WTC11 (cell line): Measurements from ENCODE around the gene KRT80.

Source experiments
- ATF6 ChIP-seq: sonication (generic); formaldehyde crosslinking; IDR thresholded peaks from 2 replicates; pipeline ENCODE4 v1.8.1; 2023; ENCODE audit warnings: mild to moderate bottlenecking, missing genetic modification reagents
- CTCF ChIP-seq: fragments of 200-600 bp; IDR thresholded peaks from 2 replicates; pipeline ENCODE4 v1.8.0; 2022; ENCODE audit warnings: antibody characterized with exemption
- GRHL2 ChIP-seq: fragments of 250-450 bp; sonication (Bioruptor Pico); IDR thresholded peaks from 2 replicates; pipeline ENCODE4 v1.8.0; 2022; ENCODE audit warnings: mild to moderate bottlenecking, moderate library complexity; ENCODE audit not compliant: insufficient replicate concordance, severe bottlenecking
- JUN ChIP-seq: sonication (generic); formaldehyde crosslinking; IDR thresholded peaks from 2 replicates; pipeline ENCODE4 v1.8.0; 2023; ENCODE audit warnings: mild to moderate bottlenecking, missing genetic modification reagents
- NR1H2 ChIP-seq: sonication (generic); formaldehyde crosslinking; IDR thresholded peaks from 2 replicates; pipeline ENCODE4 v1.9.0; 2021; ENCODE audit warnings: mild to moderate bottlenecking, moderate library complexity, missing genetic modification reagents
- PREB ChIP-seq: sonication (generic); formaldehyde crosslinking; IDR thresholded peaks from 2 replicates; pipeline ENCODE4 v1.8.1; 2022; ENCODE audit warnings: mild to moderate bottlenecking, missing genetic modification reagents, moderate library complexity, borderline replicate concordance
- ZNF121 ChIP-seq: sonication (generic); formaldehyde crosslinking; IDR thresholded peaks from 2 replicates; pipeline ENCODE4 v1.8.0; 2023; ENCODE audit warnings: missing genetic modification reagents
- TF ChIP-seq, protein P1 (sequence below): sonication (generic); formaldehyde crosslinking; conservative IDR thresholded peaks from 2 replicates; pipeline ENCODE4 v1.8.1; 2023; ENCODE audit warnings: mild to moderate bottlenecking, low read depth, missing genetic modification reagents, moderate library complexity
- TF ChIP-seq, protein P2 (sequence below): sonication (generic); formaldehyde crosslinking; IDR thresholded peaks from 2 replicates; pipeline ENCODE4 v1.8.0; 2022; ENCODE audit warnings: mild to moderate bottlenecking, missing genetic modification reagents

DNA sequence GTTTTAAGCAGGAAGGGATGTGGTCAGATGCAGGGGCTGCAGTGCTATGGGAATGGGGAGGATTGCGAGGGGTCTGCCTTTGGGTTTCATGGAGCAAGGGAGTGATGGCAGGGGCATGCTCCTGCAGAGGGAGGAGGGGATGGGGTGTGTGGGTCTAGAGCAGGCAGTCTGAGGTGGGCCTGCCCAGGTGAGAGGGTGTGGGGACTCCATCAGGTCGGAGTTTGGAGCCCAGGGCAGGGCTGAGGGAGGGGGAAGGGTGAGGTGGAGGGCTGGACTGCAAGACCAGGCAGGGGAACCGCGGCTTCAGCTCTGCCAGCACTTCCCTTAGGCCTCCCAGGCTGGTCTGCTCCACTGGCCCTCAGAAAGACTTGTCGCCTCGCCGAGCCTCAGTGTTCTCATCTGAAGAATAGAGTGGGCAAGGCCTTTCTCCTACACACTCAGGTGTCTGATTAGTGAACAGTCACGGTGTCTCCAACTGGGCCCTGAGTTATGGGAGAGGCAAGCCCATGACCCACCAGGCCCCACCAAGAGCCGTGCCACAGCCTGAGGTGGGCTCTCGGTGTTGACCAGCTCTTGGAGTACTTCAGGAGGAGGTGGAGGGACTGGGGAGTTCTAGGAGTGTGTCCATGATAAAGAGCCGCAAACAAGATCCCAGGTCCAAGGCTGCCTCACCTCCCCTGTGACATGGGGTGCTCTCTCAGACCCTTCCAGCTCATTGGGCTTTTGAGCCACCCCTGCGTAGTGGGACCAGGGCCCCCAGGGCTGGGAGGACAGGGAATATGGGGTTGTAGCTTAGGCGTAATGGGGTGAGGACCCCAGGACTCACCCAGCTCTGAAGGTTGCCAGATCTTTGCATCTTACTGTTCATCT is 20.1 kb upstream of the KRT80 start:
- TF ChIP-seq NR1H2 (CRISPR knock-in tag) (no peak), JUN (CRISPR knock-in tag) (no peak), PREB (CRISPR knock-in tag) (no peak), GRHL2 (no peak), CTCF (no peak), ATF6 (CRISPR knock-in tag) (no peak), ZNF121 (CRISPR knock-in tag) (no peak)
- TF ChIP-seq, protein P1, sequence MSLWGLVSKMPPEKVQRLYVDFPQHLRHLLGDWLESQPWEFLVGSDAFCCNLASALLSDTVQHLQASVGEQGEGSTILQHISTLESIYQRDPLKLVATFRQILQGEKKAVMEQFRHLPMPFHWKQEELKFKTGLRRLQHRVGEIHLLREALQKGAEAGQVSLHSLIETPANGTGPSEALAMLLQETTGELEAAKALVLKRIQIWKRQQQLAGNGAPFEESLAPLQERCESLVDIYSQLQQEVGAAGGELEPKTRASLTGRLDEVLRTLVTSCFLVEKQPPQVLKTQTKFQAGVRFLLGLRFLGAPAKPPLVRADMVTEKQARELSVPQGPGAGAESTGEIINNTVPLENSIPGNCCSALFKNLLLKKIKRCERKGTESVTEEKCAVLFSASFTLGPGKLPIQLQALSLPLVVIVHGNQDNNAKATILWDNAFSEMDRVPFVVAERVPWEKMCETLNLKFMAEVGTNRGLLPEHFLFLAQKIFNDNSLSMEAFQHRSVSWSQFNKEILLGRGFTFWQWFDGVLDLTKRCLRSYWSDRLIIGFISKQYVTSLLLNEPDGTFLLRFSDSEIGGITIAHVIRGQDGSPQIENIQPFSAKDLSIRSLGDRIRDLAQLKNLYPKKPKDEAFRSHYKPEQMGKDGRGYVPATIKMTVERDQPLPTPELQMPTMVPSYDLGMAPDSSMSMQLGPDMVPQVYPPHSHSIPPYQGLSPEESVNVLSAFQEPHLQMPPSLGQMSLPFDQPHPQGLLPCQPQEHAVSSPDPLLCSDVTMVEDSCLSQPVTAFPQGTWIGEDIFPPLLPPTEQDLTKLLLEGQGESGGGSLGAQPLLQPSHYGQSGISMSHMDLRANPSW (CRISPR knock-in tag): no peak
- TF ChIP-seq, protein P2, sequence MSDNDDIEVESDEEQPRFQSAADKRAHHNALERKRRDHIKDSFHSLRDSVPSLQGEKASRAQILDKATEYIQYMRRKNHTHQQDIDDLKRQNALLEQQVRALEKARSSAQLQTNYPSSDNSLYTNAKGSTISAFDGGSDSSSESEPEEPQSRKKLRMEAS (CRISPR knock-in tag): no peak
